GM19023 (cell line): ENCODE measurements around the gene GFRA3.
"Not testable (repeated sequence)": the region's sequence is repeated elsewhere in the genome, so short reads cannot be mapped to it uniquely, and the experiment has no call there.

Experiments
- ATAC-seq: cut with Tn5 transposase; IDR thresholded peaks from one replicate; pipeline ENCODE4 v1.9.1; 2021; ENCODE audit warnings: mild to moderate bottlenecking, moderate library complexity; ENCODE audit not compliant: unreplicated experiment

Gene GFRA3, protein sequence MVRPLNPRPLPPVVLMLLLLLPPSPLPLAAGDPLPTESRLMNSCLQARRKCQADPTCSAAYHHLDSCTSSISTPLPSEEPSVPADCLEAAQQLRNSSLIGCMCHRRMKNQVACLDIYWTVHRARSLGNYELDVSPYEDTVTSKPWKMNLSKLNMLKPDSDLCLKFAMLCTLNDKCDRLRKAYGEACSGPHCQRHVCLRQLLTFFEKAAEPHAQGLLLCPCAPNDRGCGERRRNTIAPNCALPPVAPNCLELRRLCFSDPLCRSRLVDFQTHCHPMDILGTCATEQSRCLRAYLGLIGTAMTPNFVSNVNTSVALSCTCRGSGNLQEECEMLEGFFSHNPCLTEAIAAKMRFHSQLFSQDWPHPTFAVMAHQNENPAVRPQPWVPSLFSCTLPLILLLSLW

DNA sequence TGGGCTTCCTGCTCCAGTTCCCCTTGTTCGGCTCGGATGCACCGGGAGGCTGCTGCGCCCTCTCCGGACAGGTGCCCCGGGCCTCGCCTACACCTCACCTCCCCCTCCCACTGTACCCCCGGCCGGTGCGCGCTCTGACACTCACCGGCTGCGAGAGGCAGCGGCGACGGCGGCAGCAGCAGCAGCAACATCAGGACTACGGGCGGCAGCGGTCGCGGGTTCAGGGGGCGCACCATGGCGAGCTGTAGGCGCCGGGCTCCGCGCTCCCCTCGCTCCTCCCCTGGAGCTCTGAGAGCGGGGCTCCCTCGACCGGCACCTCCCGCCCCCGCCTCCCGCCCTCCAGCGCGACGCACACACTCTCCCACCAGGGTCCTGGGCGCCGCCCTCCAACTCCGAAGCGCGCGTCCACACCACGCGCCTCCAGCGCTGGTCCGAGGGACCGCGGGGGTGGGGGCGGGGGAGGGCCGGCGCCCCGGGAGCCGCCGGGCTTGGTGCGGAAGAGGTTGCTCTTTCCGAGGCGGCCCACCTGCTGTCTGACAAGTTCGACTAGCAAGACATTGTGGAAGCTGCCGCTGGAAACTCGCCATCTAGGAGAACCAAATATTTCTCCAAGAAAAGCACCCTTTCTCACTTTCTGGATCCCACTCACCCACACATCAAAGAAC, at the start of gene GFRA3:
Gene GFRA3, minus strand, starts transcription at position 433 of the 665 bp plus-strand sequence. Its CDS starts 197 bp downstream, at position 236.
- ATAC-seq = no peak

DNA sequence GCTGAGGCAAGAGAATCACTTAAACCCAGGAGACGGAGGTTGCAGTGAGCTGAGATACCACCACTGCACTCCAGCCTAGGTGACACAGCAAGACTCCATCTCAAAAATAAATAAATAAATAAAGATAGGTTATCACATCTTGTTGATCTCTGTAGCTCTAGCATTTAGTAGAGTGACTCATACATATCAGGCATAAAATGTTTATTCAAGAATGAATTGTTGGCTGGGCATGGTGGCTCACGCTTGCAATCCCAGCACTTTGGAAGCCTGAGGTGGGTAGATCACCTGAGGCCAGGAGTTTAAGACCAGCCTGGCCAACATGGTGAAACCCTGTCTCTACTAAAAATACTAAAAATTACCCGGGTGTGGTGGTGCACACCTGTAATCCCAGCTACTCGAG, 43.8 kb upstream of the GFRA3 start:
- not testable (repeated sequence) for ATAC-seq

DNA sequence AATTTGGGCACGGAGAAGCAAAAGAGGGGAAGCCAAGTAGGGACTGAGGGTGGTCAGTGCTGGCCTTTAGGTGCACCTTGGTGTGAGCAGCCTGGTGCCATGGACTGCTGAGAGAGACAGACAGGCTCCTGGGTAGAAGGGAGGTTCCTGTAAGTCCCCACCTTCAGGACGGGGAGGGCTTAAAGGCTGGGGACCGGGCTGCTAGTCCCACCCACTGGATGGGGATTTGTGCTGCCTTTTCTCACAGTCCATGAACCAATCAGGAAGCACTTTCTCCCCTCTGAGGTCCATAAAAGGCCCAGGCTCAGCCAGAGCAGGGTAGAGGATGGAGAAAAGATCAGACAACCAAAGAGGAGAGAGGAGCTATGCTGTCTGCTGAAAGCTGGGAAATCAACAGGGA, 41.9 kb upstream of the GFRA3 start:
- ATAC-seq = no peak

GRCh38 chr5:138315751-138316278, 41.4 kb upstream of the GFRA3 start:
- ATAC-seq = no peak

DNA sequence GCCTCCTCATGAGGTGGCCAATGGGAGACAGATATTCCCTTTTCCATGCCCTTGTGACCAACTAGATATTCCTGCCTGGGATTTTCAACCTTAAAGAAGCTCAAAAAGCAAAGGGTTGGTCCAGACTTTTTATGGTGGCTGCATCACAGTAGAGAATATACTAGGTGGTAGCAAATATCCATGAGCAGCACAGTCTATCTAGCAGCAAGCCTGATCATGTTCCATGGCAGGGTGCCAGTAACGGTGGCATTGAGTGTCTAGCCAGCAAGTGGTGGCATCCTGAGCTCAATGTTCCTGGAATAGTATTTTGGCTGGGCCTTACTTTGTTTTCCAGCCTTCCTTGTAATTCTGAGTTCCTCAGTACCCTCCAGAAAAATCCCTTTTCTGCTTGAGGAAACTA, 31.4 kb upstream of the GFRA3 start:
- ATAC-seq = no peak

- no peak for ATAC-seq
Measured at GRCh38 chr5:138303372-138303771, 29.0 kb upstream of the GFRA3 start.

DNA sequence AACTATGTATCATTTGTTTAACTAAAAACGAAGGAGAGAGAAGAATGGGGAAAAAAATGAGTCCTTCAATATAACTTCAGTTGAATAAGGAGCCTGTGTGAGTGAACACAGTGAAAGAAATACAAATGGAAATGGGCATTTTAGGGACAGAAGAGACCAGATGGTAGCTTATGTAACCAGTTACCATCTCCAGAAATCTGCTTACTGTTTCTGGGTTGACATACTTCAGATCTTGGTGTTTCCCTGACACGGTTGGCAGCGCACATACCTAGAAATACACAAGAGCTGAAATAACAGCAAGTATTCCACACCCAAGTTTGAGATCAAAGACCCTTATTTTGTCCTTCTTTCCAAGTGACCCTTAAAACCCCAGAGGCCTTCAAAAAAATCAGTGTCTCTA, 14.9 kb upstream of the GFRA3 start:
- ATAC-seq = no peak

- ATAC-seq = no peak
Measured at GRCh38 chr5:138287246-138287645, 12.8 kb upstream of the GFRA3 start.

DNA sequence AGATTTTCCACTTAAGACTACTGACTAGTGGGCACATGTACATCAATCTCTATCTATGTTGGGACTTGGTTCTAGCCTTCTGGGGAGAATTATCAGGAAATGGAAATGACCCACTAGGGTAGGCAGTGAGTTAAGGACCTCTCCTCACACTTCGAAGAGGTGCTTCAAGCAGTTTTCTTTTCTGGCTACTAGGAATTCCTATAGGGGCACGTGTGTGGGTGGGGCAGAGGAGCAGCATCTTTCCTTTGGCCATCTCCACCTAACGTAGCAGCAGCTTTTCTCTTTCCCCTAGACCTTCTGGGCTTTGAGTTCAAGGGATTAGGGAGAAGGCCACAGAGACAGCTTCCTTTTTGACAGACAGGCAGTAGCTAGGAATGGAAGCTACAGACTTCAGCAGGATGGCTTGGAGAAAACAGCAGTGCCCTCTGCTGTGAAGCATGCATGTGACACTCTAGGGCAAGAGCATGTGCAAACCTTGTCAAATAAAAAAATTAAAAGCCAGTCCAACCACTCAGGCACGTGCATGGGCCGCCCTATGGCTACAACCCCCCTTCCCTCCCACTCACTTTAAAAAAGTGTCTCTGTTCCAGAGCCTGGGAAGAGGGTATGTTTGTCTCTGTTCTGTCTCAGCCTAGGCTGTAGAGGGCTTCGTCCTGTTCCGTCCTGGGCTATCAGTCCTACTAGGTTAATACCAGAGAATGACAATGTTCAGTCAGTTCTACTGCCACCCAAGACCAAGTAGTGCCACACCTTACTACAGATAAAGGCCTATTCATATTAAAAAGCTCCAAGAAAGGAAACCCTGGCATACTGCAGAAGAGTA, 8.7 kb upstream of the GFRA3 start:
- no peak for ATAC-seq

DNA sequence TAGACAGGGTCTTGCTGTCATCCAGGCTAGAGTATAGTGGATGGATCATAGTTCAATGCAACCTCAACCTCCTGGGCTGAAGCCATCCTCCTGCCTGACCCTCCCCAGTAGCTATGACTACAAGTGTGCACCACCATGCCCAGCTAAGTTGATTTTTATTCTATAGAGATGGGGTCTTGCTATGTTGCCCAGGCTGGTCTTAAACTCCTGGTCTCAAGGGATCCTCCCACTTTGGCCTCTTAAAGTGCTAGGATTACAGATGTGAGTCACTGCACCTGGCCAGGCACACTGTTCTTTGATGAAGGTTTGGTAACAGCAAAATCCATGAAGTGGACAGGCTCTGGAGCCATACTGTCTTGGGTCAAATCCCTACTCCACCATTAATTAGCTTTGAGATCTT, 6.5 kb upstream of the GFRA3 start:
- no peak for ATAC-seq

- ATAC-seq = no peak
Measured at GRCh38 chr5:138276402-138277054, 2.1 kb upstream of the GFRA3 start.

DNA sequence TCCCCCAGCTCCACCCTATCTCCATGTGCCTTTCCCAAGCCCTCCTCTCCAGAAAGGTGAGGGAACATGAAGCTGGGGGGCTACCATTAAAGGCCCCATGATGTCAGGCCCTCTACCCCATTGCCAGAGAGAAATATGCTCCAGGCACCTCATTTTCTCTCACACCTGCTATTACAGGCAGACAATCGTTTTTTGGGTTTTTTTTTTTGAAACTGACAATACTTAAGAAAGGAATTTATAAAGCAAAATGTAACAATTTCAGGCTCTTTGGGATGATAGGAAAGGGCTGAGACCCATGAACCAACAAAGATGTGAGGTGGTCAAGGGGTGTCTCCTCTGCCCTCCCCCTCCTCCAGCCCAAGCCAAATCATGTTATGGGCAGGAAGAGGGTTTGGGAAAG, 1.5 kb upstream of the GFRA3 start:
- ATAC-seq = no peak

DNA sequence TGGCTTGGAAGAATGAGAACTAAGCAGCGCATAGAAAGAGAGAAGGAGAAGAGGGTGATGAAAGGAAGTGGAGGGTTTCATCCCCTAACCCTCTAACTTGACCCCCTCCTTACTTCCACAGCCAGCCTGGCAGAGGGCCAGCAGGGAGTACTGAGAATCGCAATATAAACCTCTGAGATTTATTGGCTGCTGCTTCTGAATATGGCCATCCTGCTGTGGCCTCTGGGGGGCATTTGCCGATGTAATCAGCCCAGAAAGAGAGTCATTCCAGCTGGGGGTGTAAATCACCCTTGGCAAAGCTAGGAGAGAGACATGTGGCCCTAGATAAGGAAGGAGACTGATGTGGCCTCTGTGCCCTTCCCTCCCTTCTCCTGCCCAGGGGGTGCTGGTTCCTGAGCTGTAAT, 960 bp upstream of the GFRA3 start:
- no peak for ATAC-seq

- ATAC-seq = no peak
Measured at GRCh38 chr5:138273834-138274188, 610 bp downstream of the GFRA3 start.

- ATAC-seq = no peak
Measured at GRCh38 chr5:138272681-138273080, 1.7 kb downstream of the GFRA3 start.

- ATAC-seq = no peak
Measured at GRCh38 chr5:138271281-138271680, 3.1 kb downstream of the GFRA3 start.

DNA sequence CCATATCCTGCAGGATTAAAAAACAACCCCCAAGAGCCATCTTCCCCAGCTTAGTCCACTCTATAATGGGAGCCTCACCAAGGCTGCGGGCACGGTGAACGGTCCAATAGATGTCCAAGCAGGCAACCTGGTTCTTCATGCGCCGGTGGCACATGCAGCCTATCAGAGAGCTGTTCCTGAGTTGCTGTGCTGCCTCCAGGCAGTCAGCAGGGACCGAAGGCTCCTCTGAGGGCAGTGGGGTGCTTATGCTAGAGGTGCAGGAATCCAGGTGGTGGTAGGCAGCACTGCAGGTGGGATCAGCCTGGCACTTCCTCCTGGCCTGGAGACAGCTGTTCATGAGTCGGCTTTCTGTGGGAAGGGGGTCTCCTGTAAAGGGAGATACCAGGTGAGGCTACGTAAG, 10.2 kb downstream of the GFRA3 start:
- no peak for ATAC-seq

DNA sequence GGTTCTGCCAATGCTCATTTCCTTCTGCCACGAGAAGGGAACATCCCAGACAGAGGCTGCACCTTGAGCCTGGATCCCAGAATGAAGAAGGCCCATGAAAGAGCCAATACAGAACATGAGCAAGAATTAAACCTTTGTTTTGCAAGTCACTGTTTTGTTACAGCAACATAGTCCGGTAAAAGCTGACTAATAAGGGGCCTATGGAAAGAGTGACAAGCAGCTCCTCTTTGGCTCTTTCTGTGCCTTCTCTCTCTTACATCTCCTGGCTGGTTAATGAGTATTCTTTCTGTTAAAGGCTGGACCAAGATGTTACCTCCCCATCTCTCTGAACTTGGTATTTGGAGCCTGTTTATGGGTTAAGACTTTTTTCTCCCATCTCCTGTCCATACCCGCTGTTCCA, 10.8 kb downstream of the GFRA3 start:
- no peak for ATAC-seq

GRCh38 chr5:138258704-138259292, 15.6 kb downstream of the GFRA3 start:
- ATAC-seq = no peak

- ATAC-seq = no peak
Measured at GRCh38 chr5:138257583-138257982, 16.8 kb downstream of the GFRA3 start.

DNA sequence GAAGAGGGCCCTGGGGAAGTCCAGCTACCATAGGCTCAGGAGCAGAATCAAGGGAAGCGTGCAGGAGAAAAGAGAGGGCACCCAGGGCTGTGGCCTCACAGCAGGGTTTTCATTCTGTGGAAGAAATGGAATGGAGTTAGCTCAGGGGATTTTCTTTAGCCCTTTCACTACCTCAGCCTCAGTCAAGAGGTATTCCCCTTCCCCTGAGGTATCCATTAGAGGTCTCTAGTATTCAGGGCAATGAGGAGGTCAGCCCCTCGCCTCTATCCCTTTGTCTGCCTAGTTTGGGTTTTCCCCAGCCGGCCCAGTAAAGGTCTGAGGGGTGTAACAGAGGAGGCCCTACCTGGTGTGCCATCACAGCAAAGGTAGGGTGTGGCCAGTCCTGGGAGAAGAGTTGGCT, 21.5 kb downstream of the GFRA3 start:
- no peak for ATAC-seq
